H9 (cell line): ENCODE measurements around the gene MUL1. TPM values are rescaled to one million over a fixed set of nuclear protein-coding genes. Genes with fewer than 3 reads are reported as not detected.

Experiments used
- DNase-seq: peaks from one replicate; pipeline ENCODE4 v3.0.0-alpha.2; 2017
- H2AFZ ChIP-seq: one replicate; pipeline ENCODE4 v1.6.1; 2013; ENCODE audit warnings: mild to moderate bottlenecking, low read length, control low read depth, moderate library complexity
- H2AK5ac ChIP-seq: 2 replicates; pipeline ENCODE4 v1.6.1; 2013; ENCODE audit warnings: low read length, control low read depth, mixed read lengths; ENCODE audit not compliant: insufficient read length
- H2BK120ac ChIP-seq: one replicate; pipeline ENCODE4 v1.6.1; 2013; ENCODE audit warnings: low read depth, mild to moderate bottlenecking, low read length, control low read depth, inconsistent platforms; ENCODE audit not compliant: poor library complexity, severe bottlenecking
- H2BK12ac ChIP-seq: 2 replicates; pipeline ENCODE4 v1.6.1; 2013; ENCODE audit warnings: low read length, control low read depth, mixed read lengths, low read depth; ENCODE audit not compliant: insufficient read length
- H2BK15ac ChIP-seq: 2 replicates; pipeline ENCODE4 v1.6.1; 2013; ENCODE audit warnings: low read depth, low read length, control low read depth
- H2BK20ac ChIP-seq: one replicate; pipeline ENCODE4 v1.6.1; 2013; ENCODE audit warnings: low read depth, mild to moderate bottlenecking, low read length, control low read depth, inconsistent platforms; ENCODE audit not compliant: poor library complexity, severe bottlenecking
- H2BK5ac ChIP-seq: 2 replicates; pipeline ENCODE4 v1.6.1; 2013; ENCODE audit warnings: low read length, control low read depth, mixed read lengths; ENCODE audit not compliant: insufficient read length
- H3K14ac ChIP-seq: 2 replicates; pipeline ENCODE4 v1.6.1; 2013; ENCODE audit warnings: low read length, control low read depth; ENCODE audit not compliant: insufficient read depth
- H3K18ac ChIP-seq: 2 replicates; pipeline ENCODE4 v1.6.1; 2013; ENCODE audit warnings: low read depth, mild to moderate bottlenecking, mixed read lengths, low read length, control low read depth; ENCODE audit not compliant: insufficient read length
- H3K23ac ChIP-seq: 2 replicates; pipeline ENCODE4 v1.6.1; 2013; ENCODE audit warnings: low read length, control low read depth, mixed read lengths, low read depth; ENCODE audit not compliant: insufficient read length
- H3K23me2 ChIP-seq: 2 replicates; pipeline ENCODE4 v1.6.1; 2013; ENCODE audit warnings: low read depth, mild to moderate bottlenecking, mixed read lengths, low read length, control low read depth; ENCODE audit not compliant: insufficient read length, poor library complexity, severe bottlenecking
- H3K27ac ChIP-seq: 2 replicates; pipeline ENCODE4 v1.5.1; 2013; ENCODE audit warnings: low read length, control low read depth, mixed read lengths, low read depth; ENCODE audit not compliant: insufficient read length
- H3K27me3 ChIP-seq: 2 replicates; pipeline ENCODE4 v1.6.1; 2013; ENCODE audit warnings: low read length, control low read depth, inconsistent platforms; ENCODE audit not compliant: insufficient read depth
- H3K4ac ChIP-seq: 2 replicates; pipeline ENCODE4 v1.6.1; 2013; ENCODE audit warnings: low read depth, mild to moderate bottlenecking, control low read depth, inconsistent platforms, low read length, moderate library complexity
- H3K4me1 ChIP-seq: 2 replicates; pipeline ENCODE4 v1.6.1; 2013; ENCODE audit warnings: low read length, control low read depth, inconsistent platforms; ENCODE audit not compliant: insufficient read depth
- H3K4me2 ChIP-seq: 2 replicates; pipeline ENCODE4 v1.6.1; 2013; ENCODE audit warnings: low read length, control low read depth, mixed read lengths; ENCODE audit not compliant: insufficient read length, insufficient read depth
- H3K56ac ChIP-seq: 2 replicates; pipeline ENCODE4 v1.6.1; 2013; ENCODE audit warnings: low read depth, mild to moderate bottlenecking, mixed read lengths, low read length, control low read depth; ENCODE audit not compliant: insufficient read length
- H3K79me1 ChIP-seq: 2 replicates; pipeline ENCODE4 v1.6.1; 2013; ENCODE audit warnings: low read depth, mild to moderate bottlenecking, moderate library complexity, low read length, control low read depth, inconsistent platforms; ENCODE audit not compliant: insufficient read depth, poor library complexity, severe bottlenecking
- H3K79me2 ChIP-seq: 2 replicates; pipeline ENCODE4 v1.6.1; 2013; ENCODE audit warnings: low read length, control low read depth, inconsistent platforms; ENCODE audit not compliant: insufficient read depth
- H3K9ac ChIP-seq: 2 replicates; pipeline ENCODE4 v1.6.1; 2013; ENCODE audit warnings: low read length, control low read depth, mixed read lengths; ENCODE audit not compliant: insufficient read length; ENCODE audit errors: extremely low read depth
- H3K9me3 ChIP-seq: one replicate; pipeline ENCODE4 v1.6.1; 2013; ENCODE audit warnings: low read depth, low read length, inconsistent platforms; ENCODE audit not compliant: control insufficient read depth
- H3T11ph ChIP-seq: one replicate; pipeline ENCODE4 v1.6.1; 2013; ENCODE audit warnings: mild to moderate bottlenecking, low read length, control low read depth, inconsistent platforms
- H4K20me1 ChIP-seq: one replicate; pipeline ENCODE4 v1.6.1; 2013; ENCODE audit not compliant: control insufficient read depth, insufficient read length, insufficient read depth
- H4K5ac ChIP-seq: 2 replicates; pipeline ENCODE4 v1.6.1; 2013; ENCODE audit warnings: low read depth, mild to moderate bottlenecking, mixed read lengths, low read length, control low read depth; ENCODE audit not compliant: insufficient read length
- H4K8ac ChIP-seq: replicated peaks from 2 replicates; pipeline ENCODE4 v1.6.1; 2013; ENCODE audit warnings: low read length, control low read depth, mixed read lengths, low read depth; ENCODE audit not compliant: insufficient read length
- H4K91ac ChIP-seq: 2 replicates; pipeline ENCODE4 v1.6.1; 2013; ENCODE audit warnings: low read depth, mild to moderate bottlenecking, moderate library complexity, mixed read lengths, low read length, control low read depth; ENCODE audit not compliant: insufficient read length
- H3K27ac Mint-ChIP-seq, 3 experiments: 2 replicates in 2 of 3; 3 replicates in 1 of 3; pipeline ENCODE4 v1.8.0; 2020 to 2021; ENCODE audit warnings: mixed read lengths in 3 of 3, mild to moderate bottlenecking in 1 of 3, moderate library complexity in 1 of 3
- H3K27me3 Mint-ChIP-seq: 2 replicates; pipeline ENCODE4 v1.8.0; 2021; ENCODE audit warnings: low read depth, mild to moderate bottlenecking, moderate library complexity, mixed read lengths
- H3K36me3 Mint-ChIP-seq, 3 experiments: 2 replicates in 2 of 3; 3 replicates in 1 of 3; pipeline ENCODE4 v1.8.0; 2020 to 2021; ENCODE audit warnings: low read depth in 3 of 3, mixed read lengths in 3 of 3; ENCODE audit not compliant: insufficient read depth in 1 of 3
- H3K4me1 Mint-ChIP-seq, 2 experiments: 2 replicates each; pipeline ENCODE4 v1.8.0; 2020; ENCODE audit warnings: mixed read lengths in 2 of 2
- H3K4me3 Mint-ChIP-seq, 2 experiments: 2 replicates in 1 of 2; 3 replicates in 1 of 2; pipeline ENCODE4 v1.8.0; 2020 to 2021; ENCODE audit warnings: mild to moderate bottlenecking in 2 of 2, mixed read lengths in 2 of 2, moderate library complexity in 1 of 2
- H3K9me3 Mint-ChIP-seq, 2 experiments: 2 replicates in 1 of 2; 3 replicates in 1 of 2; pipeline ENCODE4 v1.8.0; 2020; ENCODE audit warnings: mild to moderate bottlenecking in 2 of 2, mixed read lengths in 2 of 2, moderate library complexity in 1 of 2
- CTCF ChIP-seq: fragments of 200-600 bp; sonication (generic); conservative IDR thresholded peaks from 3 replicates; pipeline ENCODE4 v1.8.0; 2021; ENCODE audit warnings: antibody characterized with exemption, mild to moderate bottlenecking
- WGBS: extraction: QIAGEN DNeasy Blood & Tissue Kit; methylation state at CpG from one replicate; pipeline ENCODE4 v1.1.7; 2013; ENCODE audit warnings: missing lambda C conversion rate, low lambda C conversion rate, mixed read lengths; ENCODE audit not compliant: insufficient read length; ENCODE audit errors: extremely low coverage; 5-methylcytosine and 5-hydroxymethylcytosine counted together
- total RNA-seq: library from RNA; stranded (reverse); gene quantifications from 2 replicates; pipeline ENCODE4 v1.2.1, GENCODE V29; 2021

The MUL1 gene
- total RNA-seq, 1 experiment from 2014 or later = 27.1 TPM

- Histone ChIP-seq H3K4me1 (no peaks in the 10 kb centered on the region), H4K5ac (no peak overlapping the region), H3K56ac (no peak overlapping the region), H3K27me3 (peaks cover 38% of the 10 kb centered on the region), H3K9me3 (no peaks in the 10 kb centered on the region), H2BK20ac (no peak overlapping the region), H3K23me2 (peaks cover 17% of the 10 kb centered on the region), H4K20me1 (no peaks in the 10 kb centered on the region), H3K79me1 (no peaks in the 10 kb centered on the region), H2AK5ac (no peak overlapping the region), H3T11ph (no peak overlapping the region), H2AFZ (no peak overlapping the region), H2BK5ac (no peak overlapping the region), H2BK15ac (no peak overlapping the region), H3K14ac (no peak overlapping the region; the same call in 1 of the 2 replicates), H2BK12ac (no peak overlapping the region), H4K91ac (no peak overlapping the region), H3K4ac (no peak overlapping the region), H2BK120ac (no peak overlapping the region), H3K18ac (no peak overlapping the region), H3K23ac (no peak overlapping the region), H3K27ac (no peak overlapping the region), H3K9ac (no peak overlapping the region), H4K8ac (no peak overlapping the region), H3K4me2 (peak overlapping the region; percentile 69), H3K79me2 (no peaks in the 10 kb centered on the region)
- H3K4me3 Mint-ChIP-seq = peak overlapping the region; percentile 49 to 85
- TF ChIP-seq CTCF = no peak
- peaks cover 0 to 2% (median 0%) of the 10 kb centered on the region in 3 experiments; a peak in 1 of 7 replicates for H3K36me3 Mint-ChIP-seq
- H3K27ac Mint-ChIP-seq = no peak overlapping the region
- DNase-seq = peak; percentile 51
- WGBS = no CpG with 5 or more reads among the region's 82 CpGs
- peaks cover 3 to 7% of the 10 kb centered on the region in 2 experiments for H3K4me1 Mint-ChIP-seq
- H3K9me3 Mint-ChIP-seq = no peaks in the 10 kb centered on the region; a peak in 1 of 5 replicates
- peaks cover 54% of the 10 kb centered on the region for H3K27me3 Mint-ChIP-seq
These were observed 44.9 kb upstream of the MUL1 start for GRCh38 chr1:20552728-20553445.
